Choroid plexus epithelial cell (primary cell): Measurements from ENCODE around the gene NPIPB4.
"Not testable (repeated sequence)": the region's sequence is repeated elsewhere in the genome, so short reads cannot be mapped to it uniquely, and the experiment has no call there.

Experiments
- DNase-seq: peaks from one replicate; pipeline ENCODE4 v3.0.0-alpha.2; 2010; ENCODE audit warnings: low read depth
- H3K4me3 ChIP-seq: 2 replicates; pipeline ENCODE4 v1.5.1; 2011; ENCODE audit warnings: low read depth, mild to moderate bottlenecking, control low read depth, low read length, moderate library complexity
- TF ChIP-seq, protein P1 (sequence below): conservative IDR thresholded peaks from 2 replicates; pipeline ENCODE4 v1.5.1; 2011; ENCODE audit warnings: low read depth, mild to moderate bottlenecking, control low read depth, inconsistent platforms, low read length, moderate library complexity

Gene NPIPB4

DNA sequence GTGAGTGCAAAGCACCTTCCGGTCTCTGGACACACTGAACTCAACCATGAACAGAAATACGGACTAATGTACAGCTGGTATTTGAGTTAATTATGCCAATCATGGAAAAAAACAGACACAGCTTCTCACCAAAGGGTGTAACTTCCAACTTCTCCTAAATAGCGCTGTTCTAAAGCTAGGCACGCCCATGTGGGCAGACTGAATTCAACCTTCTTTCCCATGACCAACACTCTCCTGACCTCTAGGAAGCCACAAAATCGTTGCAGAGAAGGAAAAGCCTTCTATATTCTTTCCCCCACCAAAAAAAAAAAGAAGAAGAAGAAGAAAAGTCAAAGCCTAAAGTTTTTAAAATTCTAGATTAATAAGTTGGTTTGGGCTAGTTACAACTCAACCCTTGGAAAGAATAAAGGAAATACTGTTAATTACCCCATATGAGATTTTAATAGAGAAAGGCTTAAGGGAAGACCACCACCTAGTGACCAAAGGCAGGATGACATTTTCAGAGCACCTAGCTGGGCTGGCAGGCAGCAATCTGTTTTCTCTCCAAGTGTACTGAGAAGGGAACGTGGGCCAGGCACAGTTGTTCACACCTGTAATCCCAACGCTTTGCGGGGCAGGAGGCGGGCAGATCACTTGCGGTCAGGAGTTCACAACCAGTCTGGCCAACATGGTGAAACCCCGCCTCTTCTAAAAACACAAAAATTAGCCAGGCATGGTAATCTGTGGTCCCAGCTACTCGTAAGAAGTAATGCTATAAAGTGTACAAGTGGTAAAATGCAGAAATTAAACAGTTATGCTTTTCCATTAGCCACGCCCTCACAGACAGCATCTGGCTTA, 55.8 kb downstream of the NPIPB4 start:
- DNase-seq, result peak; percentile 79
- TF ChIP-seq, protein P1, sequence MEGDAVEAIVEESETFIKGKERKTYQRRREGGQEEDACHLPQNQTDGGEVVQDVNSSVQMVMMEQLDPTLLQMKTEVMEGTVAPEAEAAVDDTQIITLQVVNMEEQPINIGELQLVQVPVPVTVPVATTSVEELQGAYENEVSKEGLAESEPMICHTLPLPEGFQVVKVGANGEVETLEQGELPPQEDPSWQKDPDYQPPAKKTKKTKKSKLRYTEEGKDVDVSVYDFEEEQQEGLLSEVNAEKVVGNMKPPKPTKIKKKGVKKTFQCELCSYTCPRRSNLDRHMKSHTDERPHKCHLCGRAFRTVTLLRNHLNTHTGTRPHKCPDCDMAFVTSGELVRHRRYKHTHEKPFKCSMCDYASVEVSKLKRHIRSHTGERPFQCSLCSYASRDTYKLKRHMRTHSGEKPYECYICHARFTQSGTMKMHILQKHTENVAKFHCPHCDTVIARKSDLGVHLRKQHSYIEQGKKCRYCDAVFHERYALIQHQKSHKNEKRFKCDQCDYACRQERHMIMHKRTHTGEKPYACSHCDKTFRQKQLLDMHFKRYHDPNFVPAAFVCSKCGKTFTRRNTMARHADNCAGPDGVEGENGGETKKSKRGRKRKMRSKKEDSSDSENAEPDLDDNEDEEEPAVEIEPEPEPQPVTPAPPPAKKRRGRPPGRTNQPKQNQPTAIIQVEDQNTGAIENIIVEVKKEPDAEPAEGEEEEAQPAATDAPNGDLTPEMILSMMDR, result peak; percentile 55
- not testable (repeated sequence) for H3K4me3 ChIP-seq

GRCh38 chr16:21798601-21799000, 59.0 kb downstream of the NPIPB4 start:
- DNase-seq, H3K4me3 ChIP-seq: not testable (repeated sequence)

DNA sequence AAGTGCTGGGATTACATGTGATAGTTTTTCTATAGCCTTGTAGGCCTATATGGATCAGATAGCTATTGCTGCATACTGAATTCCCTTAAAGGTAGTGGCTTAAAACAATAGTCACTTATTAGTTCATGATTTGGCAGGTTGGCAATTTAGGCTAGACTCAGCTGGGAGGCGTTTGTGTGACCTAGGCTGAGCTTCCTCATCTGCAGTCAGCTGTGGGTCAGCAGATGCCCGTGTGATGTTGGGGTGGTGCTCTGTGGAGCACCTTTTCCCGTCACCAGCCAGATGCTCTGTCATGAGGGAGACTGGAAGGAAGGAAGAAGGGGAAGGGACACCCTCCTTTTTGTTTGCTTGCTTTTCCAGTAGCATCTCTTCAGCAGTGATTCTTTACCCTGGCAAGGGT, 64.2 kb downstream of the NPIPB4 start:
- not testable (repeated sequence) for H3K4me3 ChIP-seq, DNase-seq

DNA sequence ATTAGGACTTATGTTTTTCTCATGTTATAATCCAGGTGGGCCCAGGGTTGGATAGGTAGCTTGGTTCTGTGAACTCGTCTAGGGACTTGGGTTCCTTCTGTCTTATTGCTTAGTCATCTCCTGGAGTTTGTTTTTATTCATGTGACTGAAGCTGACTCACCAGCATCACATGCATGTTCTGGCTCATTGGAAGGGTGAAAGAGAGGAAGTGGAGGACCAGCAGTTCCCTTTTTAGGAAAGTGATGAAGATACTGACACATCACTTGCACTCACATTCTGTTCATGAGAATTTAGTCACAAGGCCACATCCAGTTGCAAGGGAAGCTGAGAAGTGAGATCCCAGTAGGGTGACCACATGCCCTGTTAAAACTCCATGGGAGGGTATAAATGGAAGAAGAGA, 67.0 kb downstream of the NPIPB4 start:
- DNase-seq, H3K4me3 ChIP-seq: not testable (repeated sequence)
